Naive thymus-derived CD4-positive, alpha-beta T cell (primary cell): ENCODE data around the gene TESPA1. TPM values are rescaled to one million over a fixed set of nuclear protein-coding genes. Genes with fewer than 3 reads are reported as not detected.

ENCODE experiments used
- ATAC-seq: fragments of 150-1000 bp; cut with Tn5 transposase; 2 replicates; pipeline ENCODE4 v1.10.0; 2021; ENCODE audit warnings: mild to moderate bottlenecking, moderate library complexity
- CTCF ChIA-PET: fragments of 350-600 bp; sonication (Branson Sonifier 250); formaldehyde crosslinking; loops from one replicate; lab custom pipeline; 2021; ENCODE audit warnings: antibody characterized with exemption; lab: Charles Lee
- POLR2A ChIA-PET: fragments of 350-600 bp; sonication (Branson Sonifier 250); formaldehyde crosslinking; loops from one replicate; lab custom pipeline; 2021; ENCODE audit warnings: antibody characterized with exemption, inconsistent platforms; lab: Charles Lee
- DNase-seq, 9 donors: peaks; one replicate each; pipeline versions ENCODE4 v3.0.0 to v3.0.0-alpha.2; 2020 to 2022; ENCODE audit warnings: mixed read lengths in 1 of 9
- H3K27ac ChIP-seq: one replicate; pipeline ENCODE4 v1.7.0; 2013; ENCODE audit warnings: mild to moderate bottlenecking, low read depth, low read length, moderate library complexity
- H3K27me3 ChIP-seq, 2 donors: one replicate each; pipeline ENCODE4 v1.7.0; 2013; ENCODE audit warnings: low read length in 2 of 2, mild to moderate bottlenecking in 2 of 2, moderate library complexity in 2 of 2; ENCODE audit not compliant: control insufficient read depth in 2 of 2, insufficient read depth in 2 of 2
- H3K36me3 ChIP-seq, 3 experiments: 1 replicate in 2 of 3; 2 replicates in 1 of 3; pipeline ENCODE4 v1.7.0; 2013; ENCODE audit warnings: low read length in 3 of 3, mild to moderate bottlenecking in 3 of 3, moderate library complexity in 1 of 3; ENCODE audit not compliant: insufficient read depth in 3 of 3, control insufficient read depth in 2 of 3
- H3K4me1 ChIP-seq, 2 donors: one replicate each; pipeline ENCODE4 v1.7.0; 2013; ENCODE audit warnings: low read length in 2 of 2, mild to moderate bottlenecking in 2 of 2, moderate library complexity in 1 of 2; ENCODE audit not compliant: control insufficient read depth in 2 of 2, insufficient read depth in 2 of 2
- H3K4me3 ChIP-seq: 2 replicates; pipeline ENCODE4 v1.7.0; 2013; ENCODE audit warnings: mild to moderate bottlenecking, low read length
- H3K9me3 ChIP-seq, 3 experiments: 1 replicate in 2 of 3; 2 replicates in 1 of 3; pipeline ENCODE4 v1.7.0; 2013; ENCODE audit warnings: low read length in 3 of 3; ENCODE audit not compliant: control insufficient read depth in 2 of 3
- H3K27ac Mint-ChIP-seq, 9 donors: one replicate each; pipeline ENCODE4 v1.8.0; 2020 to 2022; ENCODE audit warnings: mixed read lengths in 9 of 9, mild to moderate bottlenecking in 8 of 9, moderate library complexity in 5 of 9, inconsistent platforms in 2 of 9
- H3K27me3 Mint-ChIP-seq, 5 donors: one replicate each; pipeline ENCODE4 v1.8.0; 2021 to 2022; ENCODE audit warnings: mixed read lengths in 5 of 5, mild to moderate bottlenecking in 1 of 5
- H3K36me3 Mint-ChIP-seq, 5 donors: one replicate each; pipeline ENCODE4 v1.8.0; 2020 to 2022; ENCODE audit warnings: mixed read lengths in 5 of 5, mild to moderate bottlenecking in 3 of 5, inconsistent platforms in 1 of 5
- H3K4me1 Mint-ChIP-seq, 7 donors: one replicate each; pipeline ENCODE4 v1.8.0; 2020 to 2022; ENCODE audit warnings: mixed read lengths in 7 of 7, mild to moderate bottlenecking in 3 of 7, inconsistent platforms in 1 of 7
- H3K4me3 Mint-ChIP-seq, 10 donors: one replicate each; pipeline ENCODE4 v1.8.0; 2020 to 2022; ENCODE audit warnings: mild to moderate bottlenecking in 10 of 10, mixed read lengths in 10 of 10, moderate library complexity in 6 of 10, inconsistent platforms in 2 of 10
- H3K9me3 Mint-ChIP-seq, 11 donors: one replicate each; pipeline ENCODE4 v1.8.0; 2020 to 2022; ENCODE audit warnings: mixed read lengths in 11 of 11, mild to moderate bottlenecking in 4 of 11, inconsistent platforms in 1 of 11, moderate library complexity in 1 of 11
- intact Hi-C, 2 donors: fragments of 100-400 bp; cut with micrococcal nuclease; formaldehyde crosslinking; loops; one replicate each; pipeline ENCODE4 v1.15.1; 2023
- polyA plus RNA-seq, 2 donors: library from polyadenylated mRNA; unstranded; fragments of 300-500 nt; fragmentation: Illumina TruSeq; gene quantifications; one replicate each; pipeline ENCODE4 v1.2.3, GENCODE V29; 2021
- total RNA-seq, 6 experiments: library from RNA in 5 of 6; stranded (reverse) in 5 of 6; gene quantifications; 1 replicate in 5 of 6; 2 replicates in 1 of 6; pipeline ENCODE4 v1.2.3 and lab custom pipeline; 2021 to 2026

The TESPA1 gene
- total and polyA plus RNA-seq, 7 experiments from 2014 or later = 120 to 314 (median 186) TPM

- POLR2A ChIA-PET = interaction anchor here (0.6 to 3.7 kb wide), 4 partner anchors 12 to 180 kb away, joined by 3 to 22 read pairs (median 4); partner anchors contain the start of gene TESPA1
Measured at GRCh38 chr12:54997929-54998522, 13.5 kb upstream of the TESPA1 start.

DNA sequence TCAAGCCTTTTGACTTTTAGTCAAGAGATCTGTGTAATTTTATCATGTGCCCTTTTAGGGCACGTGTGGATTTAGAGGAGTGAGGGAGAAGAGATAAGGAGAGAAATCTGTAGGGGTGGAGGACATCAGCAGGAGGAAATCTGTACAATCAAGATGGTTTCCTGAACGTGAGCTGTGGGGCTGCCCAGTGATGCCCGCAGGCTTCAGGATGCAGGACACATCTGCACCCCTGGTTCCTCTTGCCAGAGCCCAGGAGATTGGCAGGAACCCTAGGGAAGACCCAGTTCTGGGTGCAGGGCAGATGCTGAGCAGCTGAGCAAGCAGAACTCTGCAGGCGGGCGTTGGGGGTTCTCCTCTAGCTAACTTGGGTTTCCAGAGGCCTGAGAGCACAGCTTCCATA is 11.6 kb upstream of the TESPA1 start:
- H3K4me3 Mint-ChIP-seq = no peak overlapping the region

More at GRCh38 chr12:54997929-54998522, 13.5 kb upstream of the TESPA1 start:
- intact Hi-C loops = loop anchor here in 1 of 2 donors (10.0 kb wide), 1 partner anchor 393 kb away; no protein-coding TSS in a partner anchor
- Histone ChIP-seq H3K4me1 (peaks cover under 1 to 16% of the 10 kb centered on the region in 2 donors), H3K36me3 (no peaks in the 10 kb centered on the region), H3K27me3 (no peaks in the 10 kb centered on the region), H3K4me3 (no peak overlapping the region), H3K27ac (no peak overlapping the region), H3K9me3 (no peaks in the 10 kb centered on the region)
- H3K4me1 Mint-ChIP-seq = peaks cover 12 to 47% (median 26%) of the 10 kb centered on the region in 7 donors
- peaks cover 0 to 23% (median 6%) of the 10 kb centered on the region in 5 donors for H3K36me3 Mint-ChIP-seq
- no peaks in the 10 kb centered on the region for H3K9me3 Mint-ChIP-seq
- ATAC-seq (no peak), DNase-seq (no peak)
- CTCF ChIA-PET = interaction anchor here (1.0 to 13.9 kb wide), 8 partner anchors 10 to 296 kb away, joined by 3 to 564 read pairs (median 4); no protein-coding TSS in a partner anchor
- peaks cover 0 to 4% (median 0%) of the 10 kb centered on the region in 5 donors for H3K27me3 Mint-ChIP-seq
- H3K4me3 Mint-ChIP-seq = no peak overlapping the region
- H3K27ac Mint-ChIP-seq = peak overlapping the region in 2 of 9 donors; percentile 14 to 29

GRCh38 chr12:54993181-54993835 is 8.7 kb upstream of the TESPA1 start:
- no peak overlapping the region for H3K4me3 ChIP-seq
- peak overlapping the region in 4 of 10 donors; percentile 13 to 43 (median 29) for H3K4me3 Mint-ChIP-seq
- ATAC-seq (peak; percentile 91), DNase-seq (peak in 8 of 9 donors; percentile 42 to 83 (median 70))
- H3K27ac Mint-ChIP-seq = peak overlapping the region in 8 of 9 donors; percentile 15 to 98 (median 71)
- peaks cover 23 to 37% of the 10 kb centered on the region in 2 donors for H3K4me1 ChIP-seq
- intact Hi-C loops = loop anchor here (1.0 to 10.0 kb wide), 11 partner anchors 8 to 389 kb away; partner anchors contain the start of gene MUCL1 (in 2 of the 2)
- H3K4me1 Mint-ChIP-seq = peaks cover 34 to 59% (median 47%) of the 10 kb centered on the region in 7 donors
- no peaks in the 10 kb centered on the region for H3K27me3 ChIP-seq
- H3K27ac ChIP-seq = peak overlapping the region; percentile 66
- no peaks in the 10 kb centered on the region for H3K9me3 ChIP-seq
- peaks cover 0 to 4% (median 0%) of the 10 kb centered on the region in 5 donors for H3K27me3 Mint-ChIP-seq
- H3K36me3 ChIP-seq = no peaks in the 10 kb centered on the region
- peaks cover 0 to 6% (median 4%) of the 10 kb centered on the region in 5 donors for H3K36me3 Mint-ChIP-seq
- ChIA-PET CTCF (interaction anchor here (0.6 to 13.9 kb wide), 58 partner anchors 9 to 539 kb away, joined by 3 to 564 read pairs (median 5); partner anchors contain the start of genes MUCL1, NEUROD4 and TESPA1), POLR2A (interaction anchor here (1.1 to 3.4 kb wide), 11 partner anchors 8 to 81 kb away, joined by 3 to 72 read pairs (median 6); partner anchors contain the start of gene TESPA1)
- H3K9me3 Mint-ChIP-seq = no peaks in the 10 kb centered on the region

More for the DNA sequence above, 11.6 kb upstream of the TESPA1 start:
- no peaks in the 10 kb centered on the region for H3K36me3 ChIP-seq
- H3K9me3 ChIP-seq = no peaks in the 10 kb centered on the region
- Mint-ChIP-seq H3K27me3 (peaks cover 0 to 4% (median 0%) of the 10 kb centered on the region in 5 donors), H3K36me3 (peaks cover 0 to 23% (median 6%) of the 10 kb centered on the region in 5 donors), H3K9me3 (no peaks in the 10 kb centered on the region), H3K27ac (peak overlapping the region in 2 of 9 donors; percentile 54 to 57), H3K4me1 (peaks cover 11 to 49% (median 26%) of the 10 kb centered on the region in 7 donors)
- intact Hi-C loops = loop anchor here in 1 of 2 donors (10.0 kb wide), 1 partner anchor 391 kb away; no protein-coding TSS in a partner anchor
- H3K4me3 ChIP-seq = no peak overlapping the region
- peaks cover 14 to 17% of the 10 kb centered on the region in 2 donors for H3K4me1 ChIP-seq
- ChIA-PET POLR2A (interaction anchor here (0.7 to 3.7 kb wide), 5 partner anchors 10 to 275 kb away, joined by 3 to 22 read pairs (median 4); partner anchors contain the start of gene TESPA1), CTCF (interaction anchor here (0.8 to 13.9 kb wide), 10 partner anchors 10 to 294 kb away, joined by 3 to 564 read pairs (median 5); partner anchors contain the start of gene MUCL1)
- DNase-seq (no peak), ATAC-seq (no peak)
- no peaks in the 10 kb centered on the region for H3K27me3 ChIP-seq
- no peak overlapping the region for H3K27ac ChIP-seq

GRCh38 chr12:54991991-54992375 is 7.4 kb upstream of the TESPA1 start:
- ATAC-seq (peak; percentile 33), DNase-seq (peak in 2 of 9 donors; percentile 40 to 49)
- H3K4me1 Mint-ChIP-seq = peaks cover 35 to 72% (median 58%) of the 10 kb centered on the region in 7 donors
- CTCF ChIA-PET = interaction anchor here (0.7 to 13.9 kb wide), 29 partner anchors 10 to 290 kb away, joined by 3 to 564 read pairs (median 9); partner anchors contain the start of gene MUCL1
- peaks cover 0 to 8% (median 6%) of the 10 kb centered on the region in 5 donors for H3K36me3 Mint-ChIP-seq
- peak overlapping the region; percentile 80 for H3K27ac ChIP-seq
- POLR2A ChIA-PET = interaction anchor here (0.6 to 3.4 kb wide), 15 partner anchors 8 to 267 kb away, joined by 3 to 72 read pairs (median 5); partner anchors contain the start of gene TESPA1
- H3K4me1 ChIP-seq = peaks cover 23 to 46% of the 10 kb centered on the region in 2 donors
- peak overlapping the region; percentile 75 for H3K4me3 ChIP-seq
- peaks cover 0 to 3% (median 0%) of the 10 kb centered on the region in 5 donors for H3K27me3 Mint-ChIP-seq
- H3K36me3 ChIP-seq = no peaks in the 10 kb centered on the region
- H3K27ac Mint-ChIP-seq = peak overlapping the region; percentile 95 to 100 (median 98)
- peak overlapping the region; percentile 57 to 98 (median 94) for H3K4me3 Mint-ChIP-seq
- H3K9me3 Mint-ChIP-seq = peaks cover 0 to 2% (median 0%) of the 10 kb centered on the region in 11 donors
- no peaks in the 10 kb centered on the region for H3K27me3 ChIP-seq
- no peaks in the 10 kb centered on the region for H3K9me3 ChIP-seq
- intact Hi-C loops = loop anchor here (1.0 to 10.0 kb wide), 5 partner anchors 9 to 387 kb away; no protein-coding TSS in a partner anchor

DNA sequence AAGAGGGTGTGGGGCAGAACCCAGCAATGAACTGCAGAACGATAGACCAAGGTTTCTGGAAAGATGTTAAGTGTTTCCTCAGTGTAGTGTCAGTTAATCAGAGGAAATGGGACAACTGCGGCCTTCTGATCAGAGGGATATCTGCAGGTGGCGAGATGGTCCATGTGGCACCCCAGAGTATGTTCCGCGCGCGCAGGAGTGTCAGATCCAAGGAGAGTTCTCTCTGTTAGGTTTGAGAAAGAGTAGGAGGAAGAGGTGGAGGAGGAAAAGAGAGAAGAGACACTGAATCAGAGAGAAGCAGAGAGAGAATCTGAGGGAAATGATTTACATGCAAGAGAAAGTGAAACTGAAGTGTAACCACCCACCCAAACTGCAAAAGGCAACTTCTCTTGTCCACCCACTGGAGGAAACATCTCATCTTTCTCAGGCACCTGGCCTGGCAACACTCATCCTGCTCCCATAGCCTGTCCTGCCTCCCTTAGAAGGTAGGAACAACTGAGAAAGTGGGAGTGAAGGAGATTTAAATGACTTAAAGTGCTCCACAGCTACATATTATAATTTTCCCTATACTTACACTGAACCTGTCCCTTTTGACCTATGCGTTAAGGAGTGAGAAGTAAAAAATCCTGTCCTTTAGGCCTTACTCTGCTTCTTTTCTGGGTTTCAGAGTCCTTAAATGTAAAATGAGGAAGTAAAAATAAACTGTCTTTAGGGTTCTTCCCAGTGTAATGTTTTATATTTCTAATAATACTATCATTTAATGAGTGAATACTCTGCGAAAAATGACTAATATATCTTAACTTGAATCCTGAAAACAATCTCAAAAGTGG is 6.8 kb upstream of the TESPA1 start:
- POLR2A ChIA-PET = interaction anchor here (1.2 to 3.0 kb wide), 8 partner anchors 8 to 267 kb away, joined by 4 to 72 read pairs (median 6); partner anchors contain the start of gene TESPA1
- H3K36me3 ChIP-seq = no peaks in the 10 kb centered on the region
- intact Hi-C loops = loop anchor here (1.0 to 10.0 kb wide), 4 partner anchors 8 to 387 kb away; no protein-coding TSS in a partner anchor
- H3K4me1 Mint-ChIP-seq = peaks cover 34 to 78% (median 64%) of the 10 kb centered on the region in 7 donors
- peaks cover 0 to 8% (median 6%) of the 10 kb centered on the region in 5 donors for H3K36me3 Mint-ChIP-seq
- no peaks in the 10 kb centered on the region for H3K9me3 ChIP-seq
- ATAC-seq = peak; percentile 46
- H3K9me3 Mint-ChIP-seq = peaks cover 0 to 3% (median 0%) of the 10 kb centered on the region in 11 donors
- peak overlapping the region; percentile 90 to 98 (median 94) for H3K4me3 Mint-ChIP-seq
- H3K27ac ChIP-seq = peak overlapping the region; percentile 80
- H3K27ac Mint-ChIP-seq = peak overlapping the region; percentile 95 to 100 (median 98)
- H3K27me3 ChIP-seq = no peaks in the 10 kb centered on the region
- H3K27me3 Mint-ChIP-seq = no peaks in the 10 kb centered on the region
- H3K4me1 ChIP-seq = peaks cover 23 to 46% of the 10 kb centered on the region in 2 donors
- peak overlapping the region; percentile 75 for H3K4me3 ChIP-seq
- peak in 8 of 9 donors; percentile 40 to 56 (median 50) for DNase-seq
- CTCF ChIA-PET = interaction anchor here (1.0 to 13.9 kb wide), 16 partner anchors 9 to 290 kb away, joined by 3 to 564 read pairs (median 23); partner anchors contain the start of gene MUCL1
